LNCAP (cell line): Measurements from ENCODE around the gene AMER3.

ENCODE experiments used
- TF ChIP-seq, protein P1 (sequence below): fragments of 450-650 bp; IDR thresholded peaks from 2 replicates; pipeline ENCODE4 v1.5.1; 2017; ENCODE audit warnings: mild to moderate bottlenecking

Gene AMER3

DNA sequence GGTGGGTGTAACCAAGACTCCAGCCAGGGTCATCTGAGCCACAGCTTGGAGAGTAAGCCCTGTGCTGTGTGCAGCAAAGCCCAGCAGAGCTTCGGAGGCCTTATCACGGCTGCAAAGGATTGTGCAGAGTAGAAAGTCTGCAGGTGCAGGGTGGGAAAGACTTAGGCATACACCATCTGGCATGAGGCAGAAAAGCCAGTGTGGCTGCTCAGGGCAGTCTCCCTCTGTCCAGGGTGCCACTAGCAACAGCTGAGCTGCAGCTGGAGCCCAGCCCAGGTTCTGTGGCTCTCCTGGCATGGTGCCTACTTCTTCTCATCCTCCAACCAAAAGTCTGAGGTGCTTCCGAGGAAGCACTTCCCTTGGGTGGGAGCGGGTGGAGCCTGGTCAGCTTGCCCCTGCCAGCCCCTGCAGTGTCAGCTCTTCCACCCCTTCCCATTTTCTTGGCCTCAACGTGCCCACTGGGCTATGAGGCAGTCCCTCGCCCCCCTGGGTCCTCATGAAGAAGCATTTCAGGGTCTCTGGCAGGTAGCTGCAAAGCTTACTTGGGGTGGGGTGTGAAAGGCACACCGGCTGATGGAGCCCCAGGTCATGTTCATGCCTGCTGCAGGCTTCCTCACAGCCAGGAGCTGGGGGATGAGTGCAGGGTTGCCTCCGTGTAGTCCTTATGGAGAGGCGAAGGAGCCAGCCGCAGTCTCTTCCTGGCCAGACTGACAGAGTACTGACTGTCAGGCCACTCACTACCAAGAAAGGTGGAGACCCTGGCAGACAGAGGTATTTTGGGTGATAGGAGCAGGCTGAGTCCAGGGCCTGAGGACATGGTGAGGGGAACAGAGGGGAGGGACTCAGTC lies 4.8 kb downstream of the AMER3 start:
- TF ChIP-seq, protein P1, sequence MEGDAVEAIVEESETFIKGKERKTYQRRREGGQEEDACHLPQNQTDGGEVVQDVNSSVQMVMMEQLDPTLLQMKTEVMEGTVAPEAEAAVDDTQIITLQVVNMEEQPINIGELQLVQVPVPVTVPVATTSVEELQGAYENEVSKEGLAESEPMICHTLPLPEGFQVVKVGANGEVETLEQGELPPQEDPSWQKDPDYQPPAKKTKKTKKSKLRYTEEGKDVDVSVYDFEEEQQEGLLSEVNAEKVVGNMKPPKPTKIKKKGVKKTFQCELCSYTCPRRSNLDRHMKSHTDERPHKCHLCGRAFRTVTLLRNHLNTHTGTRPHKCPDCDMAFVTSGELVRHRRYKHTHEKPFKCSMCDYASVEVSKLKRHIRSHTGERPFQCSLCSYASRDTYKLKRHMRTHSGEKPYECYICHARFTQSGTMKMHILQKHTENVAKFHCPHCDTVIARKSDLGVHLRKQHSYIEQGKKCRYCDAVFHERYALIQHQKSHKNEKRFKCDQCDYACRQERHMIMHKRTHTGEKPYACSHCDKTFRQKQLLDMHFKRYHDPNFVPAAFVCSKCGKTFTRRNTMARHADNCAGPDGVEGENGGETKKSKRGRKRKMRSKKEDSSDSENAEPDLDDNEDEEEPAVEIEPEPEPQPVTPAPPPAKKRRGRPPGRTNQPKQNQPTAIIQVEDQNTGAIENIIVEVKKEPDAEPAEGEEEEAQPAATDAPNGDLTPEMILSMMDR = no peak

DNA sequence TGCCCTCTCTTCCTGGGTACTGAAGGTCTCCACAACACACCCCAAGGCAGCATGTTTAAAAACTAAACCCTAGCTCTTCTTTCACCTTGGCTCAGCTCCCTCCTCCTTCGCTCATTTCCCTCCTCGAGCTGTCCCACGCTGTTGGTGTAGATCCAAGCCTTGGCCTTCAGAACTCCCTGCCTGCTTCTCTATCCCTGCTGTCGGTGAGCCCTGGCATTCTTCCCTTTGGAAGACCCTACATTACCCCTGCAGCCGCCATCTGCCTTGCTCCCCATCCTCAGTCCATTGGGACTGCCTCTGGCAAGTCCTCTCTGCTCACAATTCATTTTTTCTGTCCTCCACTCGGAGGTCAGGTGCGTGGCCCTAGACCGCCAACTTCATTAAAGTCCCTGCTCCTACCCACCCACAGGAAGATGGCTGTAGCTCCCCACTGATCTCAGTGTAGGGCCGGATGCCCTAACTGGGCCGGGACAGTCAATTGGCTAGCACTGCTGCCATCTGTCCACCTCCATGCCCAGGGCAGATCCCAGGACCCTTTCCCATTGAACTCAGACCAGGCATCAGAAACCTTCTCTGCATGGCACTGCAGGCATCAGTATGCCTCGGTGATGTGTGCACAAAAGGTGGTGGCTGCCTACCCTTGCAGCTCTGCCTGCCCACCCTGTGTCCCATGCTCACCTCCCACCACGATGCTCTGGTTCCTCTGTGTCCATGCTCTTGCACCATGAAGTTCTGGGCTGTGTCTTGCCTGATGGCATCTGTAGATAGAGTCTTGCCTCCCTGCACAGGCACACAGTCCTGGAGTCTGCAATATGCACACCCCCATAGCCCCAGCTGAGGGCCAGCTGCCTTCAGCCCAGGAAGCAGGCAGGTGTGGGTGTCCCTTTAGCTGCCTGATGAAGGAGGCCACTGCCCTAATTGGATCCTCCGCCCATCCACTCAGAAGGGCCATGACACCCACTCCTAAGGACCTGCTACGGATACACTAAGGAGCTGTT lies 5.7 kb downstream of the AMER3 start:
- TF ChIP-seq, protein P1 = no peak

DNA sequence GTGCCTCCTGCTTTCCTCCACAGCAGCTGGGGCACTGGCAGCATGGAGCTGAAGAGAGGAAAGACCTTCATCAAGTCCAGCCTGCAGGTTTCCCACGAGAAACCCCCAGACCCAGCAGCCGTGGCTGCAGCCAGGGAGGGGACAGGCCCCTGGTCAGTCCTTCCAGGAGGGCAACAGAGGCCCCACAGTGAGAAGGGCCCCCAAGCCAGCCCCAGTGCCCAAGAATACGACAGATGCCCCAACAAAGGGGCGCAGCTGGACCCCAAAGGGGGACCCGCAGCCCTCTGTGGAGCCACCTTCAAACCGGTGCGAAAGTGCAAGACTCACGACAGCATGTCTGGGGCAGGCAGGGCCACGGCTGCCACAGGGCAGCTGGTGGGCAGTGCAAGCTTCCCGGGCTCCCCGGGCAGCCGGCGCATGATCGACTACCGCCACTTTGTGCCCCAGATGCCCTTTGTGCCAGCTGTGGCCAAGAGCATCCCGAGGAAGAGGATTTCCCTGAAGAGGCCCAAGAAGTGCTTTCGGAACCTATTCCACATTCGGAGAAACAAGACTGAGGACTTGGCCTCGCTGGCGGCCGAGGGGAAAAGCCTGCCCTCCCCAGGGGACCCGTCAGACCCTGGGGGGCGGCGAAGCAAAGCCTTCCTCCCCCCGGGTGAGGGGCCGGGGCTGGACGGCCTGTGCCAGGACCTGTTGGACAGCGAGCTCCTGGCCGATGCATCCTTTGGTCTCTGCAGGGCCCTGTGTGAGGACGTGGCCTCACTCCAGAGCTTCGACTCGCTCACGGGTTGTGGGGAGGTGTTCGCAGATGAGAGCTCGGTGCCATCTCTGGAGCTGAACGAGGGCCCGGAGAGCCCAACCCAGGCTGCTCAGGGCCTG lies 6.9 kb downstream of the AMER3 start:
- TF ChIP-seq, protein P1 = no peak

DNA sequence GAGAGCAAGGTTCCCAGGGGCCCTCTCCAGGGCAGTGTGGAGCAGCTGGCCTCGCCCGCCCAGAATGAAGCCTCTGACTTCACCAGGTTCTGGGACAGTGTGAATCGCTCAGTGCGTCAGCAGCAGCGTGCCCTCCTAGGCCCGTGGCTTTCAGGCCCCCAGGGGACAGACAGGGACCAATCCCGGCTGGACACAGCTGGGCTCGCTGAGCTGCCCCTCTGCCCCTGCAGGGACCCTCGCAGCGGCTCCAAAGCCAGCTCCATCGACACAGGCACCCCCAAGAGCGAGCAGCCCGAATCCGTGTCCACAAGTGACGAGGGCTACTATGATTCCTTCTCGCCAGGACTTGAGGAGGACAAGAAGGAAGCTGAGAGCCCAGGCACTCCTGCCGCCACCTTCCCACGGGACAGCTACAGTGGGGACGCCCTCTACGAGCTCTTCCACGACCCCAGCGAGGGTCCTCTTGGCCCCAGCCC lies 7.6 kb downstream of the AMER3 start:
- TF ChIP-seq, protein P1 = no peak

DNA sequence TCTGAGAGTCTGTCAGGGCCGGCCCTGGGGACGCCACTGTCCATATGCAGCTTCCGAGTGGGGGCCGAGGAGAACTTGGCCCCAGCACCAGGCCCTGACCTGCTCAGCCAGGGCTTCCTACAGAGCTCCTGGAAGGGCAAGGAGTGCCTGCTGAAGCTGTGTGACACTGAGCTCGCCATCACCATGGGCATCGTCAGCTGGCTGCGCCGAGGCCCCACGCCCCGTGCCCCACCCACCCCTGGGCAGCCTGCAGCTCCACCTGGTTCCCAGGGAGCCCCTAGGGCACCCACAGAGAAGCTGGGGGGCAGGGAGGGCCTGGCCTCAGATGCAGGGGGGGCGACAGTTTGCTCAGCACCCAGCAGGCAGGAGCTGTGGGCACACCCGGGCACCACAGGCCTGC lies 8.1 kb downstream of the AMER3 start:
- TF ChIP-seq, protein P1 = no peak

DNA sequence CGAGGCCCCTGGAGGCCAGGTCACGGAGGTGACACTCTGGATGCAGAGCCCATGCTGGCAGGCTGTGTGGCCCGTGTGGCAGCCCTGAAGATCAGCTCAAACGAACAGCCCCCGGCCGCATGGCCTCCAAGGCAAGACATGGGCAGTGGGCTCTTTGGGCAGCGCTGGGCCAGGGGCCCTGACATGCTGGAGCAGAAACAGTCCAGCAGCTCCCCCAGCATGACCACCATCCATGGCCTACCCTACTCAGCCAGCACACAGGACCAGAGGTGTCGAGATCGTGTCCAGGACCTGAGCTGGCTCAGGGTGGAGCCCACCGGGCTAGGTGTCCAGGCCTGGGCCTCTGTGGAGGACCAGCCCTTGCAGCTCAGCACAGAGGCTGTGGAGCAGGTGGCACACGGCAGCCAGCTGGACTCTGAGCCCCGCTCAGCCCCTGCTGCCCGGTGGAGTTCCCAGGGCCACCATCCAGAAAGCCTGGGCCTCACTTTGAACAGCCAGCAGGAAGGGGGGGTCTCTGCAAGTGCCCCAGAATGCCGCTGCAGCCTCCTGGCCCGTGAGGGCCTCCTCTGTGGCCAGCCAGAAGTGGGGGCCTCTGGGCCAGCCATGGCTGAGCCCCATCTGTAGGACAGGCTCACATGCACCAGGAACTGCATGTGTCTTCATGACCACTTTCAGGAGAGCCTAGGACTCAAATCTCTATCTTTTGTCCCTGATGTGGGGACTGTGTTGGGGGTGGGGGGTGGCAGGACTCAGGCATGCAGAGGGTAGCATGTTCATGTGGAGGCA lies 8.9 kb downstream of the AMER3 start:
- TF ChIP-seq, protein P1 = no peak
